ENCODE results near the gene DPP3. TPM values are rescaled to one million over a fixed set of nuclear protein-coding genes. Genes with fewer than 3 reads are reported as not detected.
"Not testable (repeated sequence)": the region's sequence is repeated elsewhere in the genome, so short reads cannot be mapped to it uniquely, and the experiment has no call there.

The DPP3 gene
- total RNA-seq, 1 donor from 2014 or later, result 13.6 TPM

DNA sequence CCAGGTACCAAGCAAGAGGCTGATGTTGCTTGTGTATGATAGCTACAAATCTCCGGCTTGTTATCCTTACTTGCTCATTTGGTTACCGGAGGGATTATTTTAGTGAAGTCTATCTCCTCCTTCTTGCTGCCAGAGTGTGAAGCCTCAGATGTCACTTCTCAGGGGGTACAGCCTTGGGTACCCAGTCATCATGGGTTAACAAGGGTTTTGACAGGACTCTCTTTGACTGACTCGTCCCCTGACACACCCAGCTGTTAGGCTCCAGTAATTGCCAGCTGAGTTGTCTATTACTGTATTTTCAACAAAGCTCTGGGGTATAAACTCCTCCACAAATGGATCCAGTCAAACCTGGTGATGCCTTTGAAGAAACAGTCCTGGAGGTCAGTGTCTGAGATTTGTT, 25.4 kb upstream of the DPP3 start:
- Histone ChIP-seq H3K36me3 (no peaks in the 10 kb centered on the region), H3K4me3 (no peak overlapping the region), H3K9me3 (replicated peaks) (peaks cover 4% of the 10 kb centered on the region), H3K27me3 (ENCODE audit: low read depth) (peaks cover 5% of the 10 kb centered on the region), H3K4me1 (no peaks in the 10 kb centered on the region), H3K27ac (replicated peaks) (no peak overlapping the region)
- intact Hi-C loops (cut with micrococcal nuclease), result no loop called here
- no peak for DNase-seq
- TF ChIP-seq, protein P1, sequence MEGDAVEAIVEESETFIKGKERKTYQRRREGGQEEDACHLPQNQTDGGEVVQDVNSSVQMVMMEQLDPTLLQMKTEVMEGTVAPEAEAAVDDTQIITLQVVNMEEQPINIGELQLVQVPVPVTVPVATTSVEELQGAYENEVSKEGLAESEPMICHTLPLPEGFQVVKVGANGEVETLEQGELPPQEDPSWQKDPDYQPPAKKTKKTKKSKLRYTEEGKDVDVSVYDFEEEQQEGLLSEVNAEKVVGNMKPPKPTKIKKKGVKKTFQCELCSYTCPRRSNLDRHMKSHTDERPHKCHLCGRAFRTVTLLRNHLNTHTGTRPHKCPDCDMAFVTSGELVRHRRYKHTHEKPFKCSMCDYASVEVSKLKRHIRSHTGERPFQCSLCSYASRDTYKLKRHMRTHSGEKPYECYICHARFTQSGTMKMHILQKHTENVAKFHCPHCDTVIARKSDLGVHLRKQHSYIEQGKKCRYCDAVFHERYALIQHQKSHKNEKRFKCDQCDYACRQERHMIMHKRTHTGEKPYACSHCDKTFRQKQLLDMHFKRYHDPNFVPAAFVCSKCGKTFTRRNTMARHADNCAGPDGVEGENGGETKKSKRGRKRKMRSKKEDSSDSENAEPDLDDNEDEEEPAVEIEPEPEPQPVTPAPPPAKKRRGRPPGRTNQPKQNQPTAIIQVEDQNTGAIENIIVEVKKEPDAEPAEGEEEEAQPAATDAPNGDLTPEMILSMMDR (IDR thresholded peaks at IDR 0.05; ENCODE audit: borderline replicate concordance), result no peak

DNA sequence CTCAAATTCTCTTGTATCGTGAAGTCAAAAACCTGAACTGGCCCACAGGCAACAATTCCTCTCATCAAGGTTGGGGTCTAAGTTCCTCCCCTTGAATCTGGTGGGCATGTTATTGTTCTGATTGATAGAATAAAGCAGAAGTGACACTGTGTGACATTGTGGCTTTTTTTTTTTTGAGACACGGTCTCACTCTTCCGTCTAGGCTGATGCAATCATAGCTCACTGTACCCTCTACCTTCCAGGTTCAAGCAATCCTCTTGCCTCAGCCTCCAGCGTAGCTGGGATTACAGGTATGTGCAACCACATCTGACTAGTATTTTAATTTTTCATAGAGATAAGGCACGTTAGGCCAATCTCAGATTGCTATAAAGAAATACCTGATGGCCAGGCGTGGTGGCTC, 22.4 kb upstream of the DPP3 start:
- no peaks in the 10 kb centered on the region for H3K36me3 ChIP-seq
- intact Hi-C loops (cut with micrococcal nuclease), result no loop called here
- peaks cover 5% of the 10 kb centered on the region for H3K27me3 ChIP-seq (ENCODE audit: low read depth)
- TF ChIP-seq, protein P1 (IDR thresholded peaks at IDR 0.05; ENCODE audit: borderline replicate concordance), result no peak
- no peak for DNase-seq
- H3K9me3 ChIP-seq (replicated peaks), result peaks cover 9% of the 10 kb centered on the region
- H3K4me1 ChIP-seq, result no peaks in the 10 kb centered on the region
- H3K27ac ChIP-seq (replicated peaks), result no peak overlapping the region
- H3K4me3 ChIP-seq, result no peak overlapping the region

DNA sequence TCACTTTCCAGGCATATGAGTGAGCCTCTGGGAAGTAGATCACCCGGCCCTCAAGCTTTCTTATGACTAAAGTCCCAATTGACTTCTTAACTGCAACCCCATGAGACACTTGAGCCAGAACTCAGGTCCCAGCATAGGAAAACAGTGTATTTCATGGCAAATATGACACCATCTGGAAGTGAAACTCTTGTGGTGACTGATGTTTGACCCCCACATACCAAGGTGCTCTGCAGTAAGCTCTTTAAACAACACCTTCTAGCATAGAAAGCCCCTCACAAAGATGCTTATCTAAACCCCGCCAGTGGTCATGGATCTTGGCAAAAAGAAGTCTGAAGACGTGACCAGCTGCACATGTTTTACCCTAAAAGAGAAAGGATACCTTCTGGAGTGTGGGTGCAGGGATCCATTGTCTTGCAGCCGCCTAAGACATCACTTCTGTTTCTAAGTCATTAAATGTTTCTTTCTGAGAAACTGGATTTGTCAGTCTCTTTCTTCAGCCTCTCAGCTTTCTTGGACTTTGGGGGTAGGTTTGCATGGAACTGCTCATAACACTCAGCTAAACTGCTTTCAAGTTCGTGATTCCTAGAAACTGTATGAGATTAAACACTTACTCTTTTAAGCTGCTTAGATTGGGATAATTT, 21.0 kb upstream of the DPP3 start:
- Histone ChIP-seq H3K4me3 (no peak overlapping the region), H3K27ac (replicated peaks) (no peak overlapping the region), H3K4me1 (no peaks in the 10 kb centered on the region), H3K36me3 (no peaks in the 10 kb centered on the region), H3K9me3 (replicated peaks) (peaks cover 13% of the 10 kb centered on the region), H3K27me3 (ENCODE audit: low read depth) (no peaks in the 10 kb centered on the region)
- TF ChIP-seq, protein P1 (IDR thresholded peaks at IDR 0.05; ENCODE audit: borderline replicate concordance), result no peak
- intact Hi-C loops (cut with micrococcal nuclease), result no loop called here
- no peak for DNase-seq

DNA sequence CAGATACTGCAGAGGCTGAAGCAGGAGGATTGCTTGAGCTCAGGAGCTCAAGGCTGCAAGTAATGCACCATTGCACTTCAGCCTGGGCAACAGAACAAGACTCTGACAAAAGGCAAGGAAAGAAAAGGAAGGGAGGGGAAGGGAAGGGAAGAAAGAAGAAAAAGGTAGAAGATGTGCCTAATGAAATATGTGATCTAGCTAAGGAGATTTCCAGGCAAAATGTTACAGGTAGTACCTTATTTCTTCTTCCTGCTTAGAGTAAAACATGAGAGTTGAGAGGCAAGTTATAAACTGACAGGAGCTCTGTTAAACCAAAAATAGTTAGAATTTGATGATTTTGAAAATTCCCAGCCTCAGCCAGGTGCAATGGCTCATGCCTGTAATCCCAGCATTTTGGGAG, 18.2 kb upstream of the DPP3 start:
- peaks cover 14% of the 10 kb centered on the region for H3K4me1 ChIP-seq
- no peak overlapping the region for H3K27ac ChIP-seq (replicated peaks)
- DNase-seq, result no peak
- peaks cover 13% of the 10 kb centered on the region for H3K9me3 ChIP-seq (replicated peaks)
- H3K4me3 ChIP-seq, result no peak overlapping the region
- TF ChIP-seq, protein P1 (IDR thresholded peaks at IDR 0.05; ENCODE audit: borderline replicate concordance), result no peak
- H3K36me3 ChIP-seq, result no peaks in the 10 kb centered on the region
- no peaks in the 10 kb centered on the region for H3K27me3 ChIP-seq (ENCODE audit: low read depth)
- intact Hi-C loops (cut with micrococcal nuclease), result no loop called here

DNA sequence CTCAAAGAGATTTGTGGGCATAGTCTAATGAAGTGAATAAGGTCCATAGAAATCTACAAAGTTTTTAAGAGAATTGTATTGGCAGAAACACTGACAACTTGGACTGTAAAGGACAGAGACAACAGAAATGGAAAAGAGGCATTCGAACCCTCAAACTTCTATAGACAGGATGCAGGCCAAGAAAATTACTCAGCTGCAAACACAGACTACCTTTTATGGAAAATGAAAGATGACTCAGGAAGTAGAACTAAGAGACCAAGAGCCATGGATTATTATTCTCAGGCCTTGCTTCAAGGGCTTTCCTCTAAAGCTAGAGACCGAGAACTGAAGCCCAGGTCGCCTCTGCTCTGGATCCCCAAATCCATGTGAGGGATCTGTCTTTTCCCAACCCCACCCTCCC, 17.3 kb upstream of the DPP3 start:
- Histone ChIP-seq H3K27me3 (ENCODE audit: low read depth) (no peaks in the 10 kb centered on the region), H3K4me1 (peaks cover 23% of the 10 kb centered on the region), H3K36me3 (no peaks in the 10 kb centered on the region), H3K4me3 (no peak overlapping the region), H3K27ac (replicated peaks) (no peak overlapping the region), H3K9me3 (replicated peaks) (peaks cover 13% of the 10 kb centered on the region)
- TF ChIP-seq, protein P1 (IDR thresholded peaks at IDR 0.05; ENCODE audit: borderline replicate concordance), result no peak
- intact Hi-C loops (cut with micrococcal nuclease), result no loop called here
- no peak for DNase-seq

DNA sequence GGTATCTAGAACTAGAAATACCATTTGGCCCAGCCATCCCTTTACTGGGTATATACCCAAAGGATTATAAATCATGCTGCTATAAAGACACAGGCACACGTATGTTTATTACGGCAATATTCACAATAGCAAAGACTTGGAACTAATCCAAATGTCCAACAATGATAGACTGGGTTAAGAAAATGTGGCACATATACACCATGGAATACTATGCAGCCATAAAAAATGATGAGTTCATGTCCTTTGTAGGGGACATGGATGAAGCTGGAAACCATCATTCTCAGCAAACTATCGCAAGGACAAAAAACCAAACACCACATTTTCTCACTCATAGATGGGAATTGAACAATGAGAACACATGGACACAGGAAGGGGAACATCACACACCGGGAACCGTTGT, 16.1 kb upstream of the DPP3 start:
- DNase-seq; H3K36me3 ChIP-seq; H3K4me3 ChIP-seq; H3K27me3 ChIP-seq (ENCODE audit: low read depth); intact Hi-C loops (cut with micrococcal nuclease); H3K27ac ChIP-seq (replicated peaks): not testable (repeated sequence)
- peaks cover 13% of the 10 kb centered on the region for H3K9me3 ChIP-seq (replicated peaks)
- H3K4me1 ChIP-seq, result peaks cover 25% of the 10 kb centered on the region

All from left ventricle myocardium inferior (tissue), 1 donor.